Raji (cell line): ENCODE results near the gene TMEM14C.
A peak's percentile ranks its signal among the peaks of the same experiment; 100 is the strongest.

ENCODE experiments used
- POLR2A ChIP-seq: IDR thresholded peaks from 2 replicates; pipeline ENCODE4 v1.6.1; 2011; ENCODE audit warnings: low read depth, low read length, control low read depth; ENCODE audit not compliant: insufficient read depth

TMEM14C gene

GRCh38 chr6:10696655-10697054 lies 26.2 kb upstream of the TMEM14C start:
- TF ChIP-seq POLR2A, result no peak

DNA sequence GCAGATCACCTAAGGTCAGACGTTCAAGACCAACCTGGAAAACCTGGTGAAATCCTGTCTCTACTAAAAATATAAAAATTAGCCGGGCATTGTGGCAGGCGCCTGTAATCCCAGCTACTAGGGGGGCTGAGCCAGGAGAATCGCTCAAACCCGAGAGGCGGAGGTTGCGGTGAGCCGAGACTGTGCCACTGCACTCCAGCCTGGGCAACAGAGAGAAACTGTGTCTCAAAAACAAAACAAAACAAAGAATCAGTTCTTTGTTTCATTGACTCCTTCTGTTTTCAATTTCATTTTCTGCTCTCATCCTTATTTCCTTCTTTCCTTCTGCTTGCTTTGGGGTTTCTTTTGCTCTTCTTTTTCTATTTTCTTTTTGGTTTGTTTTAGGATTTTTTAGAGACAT lies 8.9 kb upstream of the TMEM14C start:
- TF ChIP-seq POLR2A, result no peak

DNA sequence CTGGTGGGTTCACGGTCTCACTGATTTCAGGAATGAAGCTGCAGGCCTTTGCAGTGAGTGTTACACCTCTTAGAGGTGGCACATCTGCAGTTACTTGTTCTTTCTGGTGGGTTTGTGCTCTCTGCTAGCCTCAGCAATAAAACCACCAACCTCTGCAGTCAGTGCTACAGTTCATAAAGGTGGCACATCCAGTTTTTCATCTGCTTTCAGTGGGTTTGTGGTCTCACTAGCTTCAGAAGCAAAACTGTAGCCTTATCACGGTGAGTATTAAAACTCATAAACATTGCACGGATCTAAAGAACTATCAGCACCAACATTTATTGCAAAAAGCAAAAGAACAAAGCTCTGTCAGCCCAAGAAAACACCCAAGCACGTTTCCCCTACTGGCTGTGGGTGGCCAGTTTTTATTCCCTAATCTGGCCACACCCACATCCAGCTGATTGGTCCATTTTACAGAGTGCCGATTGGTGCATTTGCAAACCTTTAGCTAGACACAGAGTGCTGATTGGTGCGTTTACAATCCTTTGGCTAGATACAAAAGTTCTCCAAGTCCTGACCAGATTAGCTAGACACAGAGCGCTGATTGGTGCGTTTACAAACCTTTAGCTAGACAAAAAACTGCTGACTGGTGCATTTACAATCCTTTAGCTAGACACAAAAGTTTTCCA lies 3.4 kb upstream of the TMEM14C start:
- no peak for TF ChIP-seq POLR2A

GRCh38 chr6:10719964-10720264 lies 3.0 kb upstream of the TMEM14C start:
- TF ChIP-seq POLR2A, result no peak

DNA sequence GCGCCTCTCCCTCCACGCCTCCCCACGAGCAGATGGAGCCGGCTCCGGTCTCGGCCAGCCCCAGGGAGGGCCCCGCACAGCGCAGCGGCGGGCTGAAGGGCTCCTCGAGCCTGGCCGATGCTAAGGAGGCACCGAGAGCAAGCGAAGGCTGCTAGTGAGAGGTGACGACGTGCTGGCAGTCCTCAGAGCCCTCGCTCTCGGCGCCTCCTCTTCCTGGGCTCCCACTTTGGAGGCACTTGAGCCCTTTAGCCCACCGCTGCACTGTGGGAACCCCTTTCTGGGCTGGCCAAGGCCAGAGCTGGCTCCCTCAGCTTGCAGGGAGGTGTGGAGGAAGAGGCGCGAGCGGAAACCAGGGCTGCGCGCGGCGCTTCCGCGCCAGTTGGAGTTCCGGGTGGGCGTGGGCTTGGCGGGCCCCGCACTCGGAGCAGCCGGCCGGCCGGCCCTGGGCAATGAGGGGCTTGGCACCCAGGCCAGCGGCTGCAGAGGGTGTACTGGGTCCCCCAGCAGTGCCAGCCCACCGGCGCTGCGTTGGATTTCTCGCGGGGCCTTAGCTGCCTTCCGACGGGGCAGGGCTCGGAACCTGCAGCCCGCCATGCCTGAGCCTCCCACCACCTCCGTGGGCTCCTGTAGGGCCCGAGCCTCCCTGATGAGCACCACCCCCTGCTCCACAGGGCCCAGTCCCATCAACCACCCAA lies 2.5 kb upstream of the TMEM14C start:
- no peak for TF ChIP-seq POLR2A

DNA sequence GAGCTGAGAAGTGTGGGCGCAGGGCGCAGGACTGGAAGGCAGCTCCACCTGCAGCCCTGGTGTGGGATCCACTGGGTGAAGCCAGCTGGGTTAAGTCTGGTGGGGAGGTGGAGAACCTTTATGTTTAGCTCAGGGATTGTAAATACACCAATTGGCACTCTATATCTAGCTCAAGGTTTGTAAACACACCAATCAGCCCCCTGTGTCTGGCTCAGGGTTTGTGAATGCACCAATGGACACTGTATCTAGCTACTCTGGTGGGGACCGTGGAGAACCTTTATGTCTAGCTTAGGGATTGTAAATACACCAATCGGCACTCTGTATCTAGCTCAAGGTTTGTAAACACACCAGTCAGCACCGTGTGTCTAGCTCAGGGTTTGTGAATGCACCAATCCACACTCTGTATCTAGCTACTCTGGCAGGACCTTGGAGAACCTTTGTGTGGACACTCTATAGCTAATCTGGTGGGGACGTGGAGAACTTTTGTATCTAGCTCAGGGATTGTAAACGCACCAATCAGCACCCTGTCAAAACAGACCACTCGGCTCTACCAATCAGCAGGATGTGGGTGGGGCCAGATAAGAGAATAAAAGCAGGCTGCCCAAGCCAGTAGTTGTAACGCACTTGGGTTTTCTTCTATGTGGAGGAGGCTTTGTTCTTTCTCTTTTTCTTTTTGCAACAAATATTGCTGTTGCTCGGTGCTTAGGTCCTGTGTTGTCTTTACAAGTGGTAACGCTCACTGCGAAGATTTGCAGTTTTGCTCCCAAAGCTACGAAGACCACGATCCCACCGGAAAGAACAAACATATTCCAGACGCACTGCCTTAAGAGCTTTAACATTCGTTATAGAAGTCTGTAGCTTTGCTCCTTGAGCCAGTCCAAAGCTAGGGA lies 1.7 kb upstream of the TMEM14C start:
- 0 out of 2 replicates have a peak, but pooled peaks have one; percentile 28 for TF ChIP-seq POLR2A

DNA sequence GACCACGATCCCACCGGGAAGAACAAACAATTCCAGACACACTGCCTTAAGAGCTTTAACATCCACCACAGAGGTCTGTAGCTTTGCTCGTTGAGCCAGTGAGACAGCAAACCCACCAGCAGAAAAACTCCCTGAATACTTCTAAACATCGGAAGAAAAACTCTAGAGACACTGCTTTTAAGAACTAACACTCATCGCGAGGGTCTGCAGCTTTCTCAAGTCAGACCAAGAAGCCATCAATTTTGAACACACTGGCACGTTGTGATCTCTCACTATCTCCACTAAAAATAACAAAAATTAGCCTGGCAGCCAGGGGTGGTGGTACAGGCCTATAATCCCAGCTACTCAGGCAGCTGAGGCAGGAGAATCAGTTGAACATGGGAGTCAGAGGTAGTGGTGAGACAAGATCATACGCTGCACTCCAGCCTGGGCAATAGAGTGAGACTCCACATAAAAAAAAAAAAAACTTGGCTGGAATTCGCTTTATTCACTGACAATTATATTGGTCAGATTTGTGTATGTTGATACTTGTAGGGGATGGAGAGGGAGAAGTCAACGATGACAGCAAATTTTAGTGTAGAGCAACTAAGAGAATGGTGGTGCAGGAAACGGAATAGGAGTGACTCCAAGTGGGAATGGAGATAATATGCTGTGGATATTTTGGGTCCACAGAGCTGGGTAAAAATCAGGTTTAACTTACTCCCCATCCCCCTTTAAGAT lies 860 bp upstream of the TMEM14C start:
- no peak for TF ChIP-seq POLR2A

DNA sequence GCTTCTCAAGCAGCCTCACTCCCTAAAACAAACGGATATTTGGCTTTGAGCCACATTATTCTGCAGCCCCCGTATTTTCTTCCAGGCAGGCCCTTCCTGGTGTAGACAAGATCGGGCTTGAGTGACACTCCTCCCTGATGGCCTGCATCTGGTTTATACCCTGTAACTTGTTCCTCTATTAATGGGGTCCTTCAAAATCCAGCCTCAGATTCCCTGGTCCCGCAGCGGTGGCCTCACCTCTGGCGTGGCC lies 375 bp upstream of the TMEM14C start:
- TF ChIP-seq POLR2A, result no peak

DNA sequence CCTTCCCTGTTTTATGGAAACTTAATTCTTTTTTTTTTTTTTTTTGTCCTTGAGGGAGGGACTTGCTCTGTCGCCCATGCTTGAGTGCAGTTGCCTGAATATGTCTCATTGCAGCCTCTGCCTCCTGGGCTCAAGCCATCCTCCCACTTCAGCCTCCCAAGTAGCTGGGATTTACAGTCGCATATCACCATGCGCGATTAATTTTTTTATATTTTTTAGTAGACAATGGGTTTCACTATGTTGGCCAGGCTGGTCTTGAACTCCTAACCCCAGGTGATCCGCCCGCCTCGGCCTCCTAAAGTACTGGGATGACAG lies 654 bp downstream of the TMEM14C start:
- no peak for TF ChIP-seq POLR2A

- no peak for TF ChIP-seq POLR2A
Measured at GRCh38 chr6:10725044-10725443, 2.2 kb downstream of the TMEM14C start.

- TF ChIP-seq POLR2A, result no peak
Measured at GRCh38 chr6:10725716-10726115, 2.8 kb downstream of the TMEM14C start.

DNA sequence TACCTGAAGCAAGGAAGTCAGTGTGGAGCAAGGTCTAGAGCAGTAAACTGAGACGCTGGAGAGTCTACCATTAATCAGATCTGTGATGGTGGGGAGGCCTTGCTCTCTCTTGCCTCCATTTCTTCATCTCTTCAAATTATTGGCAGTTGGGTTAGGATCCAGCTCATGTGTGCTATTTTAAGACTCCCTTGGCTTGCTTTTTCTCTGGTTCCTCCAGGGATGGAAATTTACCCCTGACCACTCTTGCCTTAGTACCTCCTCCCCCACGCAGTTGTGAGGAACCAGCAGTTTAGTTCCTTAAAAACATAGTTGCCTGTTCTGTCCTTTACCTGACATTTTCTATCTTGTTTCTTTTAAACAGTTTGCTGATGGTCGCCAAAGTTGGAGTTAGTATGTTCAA lies 7.4 kb downstream of the TMEM14C start:
- no peak for TF ChIP-seq POLR2A

DNA sequence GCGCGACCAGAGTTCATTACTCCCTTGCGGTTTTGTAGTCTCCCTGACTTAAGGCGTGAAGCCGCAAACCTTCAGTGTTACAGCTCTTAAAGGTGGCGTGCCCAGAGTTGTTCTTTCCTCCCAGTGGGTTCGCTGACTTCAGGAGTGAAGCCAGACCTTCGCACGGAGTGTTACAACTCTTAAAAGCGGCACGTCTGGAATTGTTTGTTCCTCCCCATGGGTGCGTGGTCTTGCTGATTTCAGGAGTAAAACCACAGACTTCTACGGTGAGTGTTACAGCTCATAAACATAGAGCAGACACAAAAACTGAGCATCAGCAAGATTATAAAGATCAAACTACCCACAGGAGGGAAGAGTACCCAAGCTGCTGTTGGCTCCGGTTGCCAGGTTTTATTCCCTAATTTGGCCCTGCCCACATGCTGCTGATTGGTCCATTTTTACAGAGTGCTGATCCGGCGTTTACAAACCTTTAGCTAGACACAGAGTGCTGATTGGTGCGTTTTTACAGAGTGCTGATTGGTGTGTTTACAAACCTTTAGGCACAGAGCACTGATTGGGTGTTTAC lies 10.4 kb downstream of the TMEM14C start:
- TF ChIP-seq POLR2A, result no peak

DNA sequence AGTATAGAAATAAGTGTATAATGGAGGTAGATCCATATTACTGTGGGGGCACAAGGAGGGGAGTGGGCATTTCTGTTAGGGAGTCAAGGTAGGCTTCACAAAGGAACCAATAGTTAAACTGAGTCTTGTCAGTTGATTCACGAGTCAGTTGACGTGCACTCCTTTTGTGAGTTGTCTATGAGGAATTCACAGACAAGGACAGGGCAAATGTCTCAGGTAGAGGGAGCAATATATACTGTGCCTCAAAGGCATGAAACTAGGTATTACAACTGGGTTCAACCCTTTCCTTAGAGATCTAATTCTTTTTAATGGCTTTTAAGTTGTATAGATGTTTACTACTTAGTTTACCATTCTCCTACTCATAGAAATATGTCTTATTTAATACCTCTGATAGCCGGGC lies 11.0 kb downstream of the TMEM14C start:
- no peak for TF ChIP-seq POLR2A

DNA sequence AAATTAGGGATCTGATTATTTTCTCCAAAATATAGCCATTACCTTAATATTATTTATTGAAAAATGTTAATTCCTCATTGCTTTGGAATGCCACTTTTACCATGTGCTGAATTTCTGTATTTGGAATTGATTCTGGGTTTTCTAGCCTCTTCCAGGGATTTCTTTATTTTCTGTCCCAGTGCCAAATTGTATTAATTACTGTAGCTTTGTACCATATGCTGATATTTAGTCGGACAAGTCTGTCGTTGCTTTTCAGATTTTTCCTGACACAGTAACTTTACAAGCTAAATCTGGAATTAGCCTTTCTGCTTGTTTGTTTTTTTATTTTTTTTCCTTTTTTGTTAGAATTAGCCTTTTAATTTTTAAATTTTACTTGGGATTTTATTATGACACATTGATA lies 13.9 kb downstream of the TMEM14C start:
- TF ChIP-seq POLR2A, result no peak
